A549 (cell line): ENCODE results near the gene LAMA1.

ENCODE experiments used
- POLR2A ChIP-seq: IDR thresholded peaks from 2 replicates; pipeline ENCODE4 v1.6.1; 2012; ENCODE audit warnings: mild to moderate bottlenecking, low read length
- RAD21 ChIP-seq, 2 experiments: fragments of >200 bp in 1 of 2; sonication (Bioruptor Twin) in 1 of 2; formaldehyde crosslinking in 1 of 2; IDR thresholded peaks in 1 of 2; conservative IDR thresholded peaks in 1 of 2; 2 replicates in 1 of 2; 3 replicates in 1 of 2; pipeline ENCODE4 v1.6.1; 2012 to 2018; ENCODE audit warnings: inconsistent platforms in 1 of 2

GRCh38 chr18:7117390-7118355 is at the start of gene LAMA1:
- TF ChIP-seq RAD21 (conservative IDR thresholded peaks at IDR 0.05 in 1 of 2, IDR thresholded peaks at IDR 0.05 in 1 of 2) (no peak), POLR2A (no peak)
